GDM1 (cell line): ENCODE measurements around the gene ISM2.

Source experiments
- DNase-seq: peaks from one replicate; lab custom pipeline; 2025; lab: John Stamatoyannopoulos, UW

Gene ISM2

DNA sequence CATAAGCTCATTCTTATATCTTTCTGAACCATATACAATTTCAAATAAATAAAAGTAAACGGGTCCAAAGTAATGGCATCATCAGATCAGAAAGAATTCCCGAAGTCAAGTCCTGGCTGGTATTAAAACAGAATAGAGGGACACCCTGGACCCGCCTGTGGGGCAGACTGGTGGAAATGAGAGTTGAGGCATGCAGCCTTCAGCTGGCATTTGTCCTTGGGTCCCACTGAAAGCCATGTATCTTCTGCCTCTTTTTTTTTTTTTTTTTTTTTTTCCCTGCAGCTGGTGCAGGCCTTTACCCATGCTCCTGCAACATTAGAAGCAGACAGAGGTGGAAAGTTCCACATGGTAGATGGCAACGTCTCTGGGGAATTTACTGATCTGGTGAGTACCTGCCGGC is 30.8 kb downstream of the ISM2 start:
- no peak for DNase-seq

DNA sequence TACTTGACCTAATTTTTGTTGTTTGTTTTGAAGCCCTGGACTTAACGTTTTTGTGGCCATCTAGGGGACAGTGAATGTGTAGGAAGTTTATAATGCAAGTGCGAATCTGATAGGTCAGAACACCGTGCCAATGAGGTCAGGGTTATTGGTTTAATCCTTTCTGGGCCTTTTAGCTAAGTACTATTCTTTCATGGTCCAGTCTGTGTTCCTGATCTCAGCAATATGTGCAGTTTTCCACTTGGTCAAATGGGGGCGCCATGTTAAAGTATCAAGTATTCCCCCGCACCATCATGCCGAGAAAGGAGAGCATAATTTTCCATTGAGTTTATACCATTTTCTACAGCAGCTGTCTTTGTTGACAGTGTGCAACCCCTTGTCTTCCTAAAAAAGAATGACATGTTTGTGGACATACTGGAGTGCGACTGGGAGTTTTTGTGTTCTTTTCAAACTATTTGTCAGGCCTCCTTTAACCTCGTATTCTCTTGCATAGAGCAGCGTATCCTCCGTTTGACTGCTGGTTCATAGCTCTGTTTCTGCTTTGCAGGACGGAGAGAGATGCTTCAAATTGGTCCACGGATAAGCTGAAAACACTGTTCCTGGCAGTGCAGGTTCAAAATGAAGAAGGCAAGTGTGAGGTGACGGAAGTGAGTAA is 39.4 kb downstream of the ISM2 start:
- DNase-seq: peak; percentile 58

GRCh38 chr14:77458249-77458950 is 40.2 kb downstream of the ISM2 start:
- DNase-seq: no peak

- DNase-seq: peak; percentile 96
Measured at GRCh38 chr14:77457522-77458248, 40.9 kb downstream of the ISM2 start, which contains the start of the genes AHSA1 and VIPAS39. TSS of gene AHSA1 (plus strand) at chr14:77458093. CDS start at chr14:77458190, 97 bp downstream. TSS of gene VIPAS39 (minus strand) at chr14:77457601. CDS start at chr14:77454102, 3,499 bp downstream.

DNA sequence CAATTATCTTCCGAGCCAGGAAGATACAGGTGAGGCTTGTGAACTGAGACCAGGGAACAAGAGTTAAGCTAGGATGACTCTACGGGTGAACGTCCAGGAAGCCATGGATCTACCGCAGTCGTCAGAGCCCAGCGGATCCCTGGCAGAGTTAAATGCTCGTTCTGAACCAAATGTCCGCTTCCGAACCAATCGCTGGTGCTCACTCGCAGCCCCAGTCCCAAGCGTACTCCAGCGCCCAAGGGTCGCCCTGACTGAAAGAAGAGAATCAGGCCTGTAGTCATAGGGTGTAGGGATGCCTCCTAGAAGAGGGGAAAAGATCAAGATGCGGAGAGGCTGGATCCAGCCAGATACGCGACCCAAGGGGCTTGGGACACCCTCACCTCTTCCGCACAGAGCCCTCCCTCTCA is 41.5 kb downstream of the ISM2 start:
- no peak for DNase-seq

- DNase-seq: no peak
Measured at GRCh38 chr14:77455966-77456640, 42.5 kb downstream of the ISM2 start.

DNA sequence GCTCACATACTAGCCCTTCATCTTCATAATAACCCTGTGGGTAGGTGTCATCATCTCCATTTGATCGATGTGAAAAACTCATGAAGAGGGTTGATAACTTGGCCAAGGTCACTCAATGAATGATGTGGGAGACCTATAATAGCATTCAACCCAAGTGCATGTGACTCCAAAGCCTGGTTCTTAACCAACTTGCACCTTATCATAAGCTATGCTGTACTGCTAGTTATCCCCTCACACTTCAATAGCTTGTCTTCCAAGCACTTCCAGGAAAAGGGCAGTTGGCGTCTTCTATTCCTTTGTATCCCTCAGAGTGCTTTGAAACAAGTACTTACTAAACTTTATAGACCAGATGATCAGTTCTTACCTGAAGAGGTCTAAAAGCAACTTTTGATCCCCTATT is 56.4 kb downstream of the ISM2 start:
- DNase-seq: no peak

DNA sequence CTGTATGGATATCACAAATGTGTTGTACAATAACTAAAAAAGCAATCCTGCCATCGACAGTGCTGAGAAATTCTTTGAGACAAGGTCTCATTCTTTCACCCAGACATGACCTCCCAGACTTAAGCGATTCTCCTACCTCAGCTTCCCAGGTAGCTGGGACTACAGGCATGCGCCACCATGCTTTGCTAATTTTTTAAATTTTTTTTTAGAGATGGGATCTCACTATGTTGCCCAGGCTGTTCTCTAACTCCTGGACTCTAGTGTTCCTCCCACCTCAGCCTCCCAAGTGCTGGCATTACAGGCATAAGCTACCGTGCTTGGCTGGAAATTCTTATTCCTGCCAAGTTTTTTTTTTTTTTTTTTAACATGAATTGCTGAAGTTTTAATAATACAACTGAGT is 58.8 kb downstream of the ISM2 start:
- DNase-seq: no peak

DNA sequence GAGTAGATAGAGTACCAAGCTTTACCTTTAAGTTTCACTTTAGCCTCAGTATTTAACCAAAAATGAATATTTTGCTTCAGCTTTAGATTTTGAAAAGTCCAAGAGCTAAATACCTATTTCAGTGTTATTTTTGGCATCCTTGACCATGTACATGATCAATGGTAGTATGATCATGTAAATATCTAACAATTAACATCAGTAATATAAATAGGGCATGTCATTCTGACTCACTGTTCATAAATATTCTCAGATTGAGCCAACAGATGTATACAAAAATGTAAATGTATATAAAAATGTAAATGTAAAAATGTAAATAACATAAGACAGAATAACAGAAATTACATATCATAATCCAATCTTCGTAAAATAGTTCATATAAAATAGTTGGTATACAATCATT is 60.0 kb downstream of the ISM2 start:
- no peak for DNase-seq

- no peak for DNase-seq
Measured at GRCh38 chr14:77436042-77436441, 62.6 kb downstream of the ISM2 start.

DNA sequence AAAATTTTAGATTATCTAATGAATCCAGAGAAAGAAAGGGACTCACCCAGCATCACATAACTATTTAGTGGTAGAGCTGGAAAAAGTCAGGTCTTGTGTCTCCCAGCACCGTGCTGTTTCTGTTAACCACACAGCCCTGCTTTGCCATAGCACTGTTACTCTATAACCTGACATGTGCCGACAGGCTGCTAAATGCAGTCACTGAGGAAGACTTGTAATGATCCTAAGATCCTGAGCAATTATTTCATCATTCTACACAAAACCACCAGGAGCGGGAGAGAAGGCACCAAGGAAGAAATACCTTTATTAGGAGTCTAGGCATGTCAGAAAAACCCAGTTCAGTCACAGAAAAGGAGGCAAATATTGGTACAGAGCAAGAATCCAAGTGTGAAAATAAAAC is 72.2 kb downstream of the ISM2 start:
- no peak for DNase-seq

GRCh38 chr14:77424862-77425261 is 73.8 kb downstream of the ISM2 start:
- no peak for DNase-seq
